Thyroid gland (tissue), 4 donors: ENCODE measurements around the gene LRRC2.

Experiments used
- POLR2A ChIP-seq, 2 donors: fragments of 450-650 bp; IDR thresholded peaks; one replicate each; pipeline ENCODE4 v1.6.1; 2017; ENCODE audit warnings: antibody characterized with exemption in 2 of 2, mild to moderate bottlenecking in 2 of 2, moderate library complexity in 1 of 2
- TF ChIP-seq, protein P1 (sequence below), 6 experiments: fragments of 200-600 bp in 3 of 6; fragments of 450-650 bp in 3 of 6; sonication (generic) in 3 of 6; IDR thresholded peaks; one replicate each; pipeline ENCODE4 v1.5.1; 2016 to 2019; ENCODE audit warnings: antibody characterized with exemption in 6 of 6, mild to moderate bottlenecking in 2 of 6, inconsistent platforms in 1 of 6, moderate library complexity in 1 of 6

DNA sequence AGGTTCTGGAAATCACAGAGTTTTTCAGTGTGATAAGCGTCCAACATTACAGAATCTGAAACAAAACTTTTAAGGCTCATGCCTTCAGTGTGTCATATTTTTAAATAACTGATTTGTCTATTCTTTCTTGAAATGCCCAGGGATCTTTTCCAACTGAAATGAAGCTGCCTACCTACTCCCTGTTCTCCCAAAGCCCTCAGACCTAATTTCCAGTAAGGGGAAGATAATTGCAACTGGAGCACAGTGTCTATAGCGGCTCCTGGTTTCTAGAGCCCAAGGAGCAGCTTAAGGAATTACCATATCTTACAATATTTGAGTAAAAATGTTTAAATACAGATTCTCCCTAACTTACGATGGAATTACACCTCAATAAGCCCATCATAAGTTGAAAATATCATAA, 33.0 kb downstream of the LRRC2 start:
- TF ChIP-seq, protein P1, sequence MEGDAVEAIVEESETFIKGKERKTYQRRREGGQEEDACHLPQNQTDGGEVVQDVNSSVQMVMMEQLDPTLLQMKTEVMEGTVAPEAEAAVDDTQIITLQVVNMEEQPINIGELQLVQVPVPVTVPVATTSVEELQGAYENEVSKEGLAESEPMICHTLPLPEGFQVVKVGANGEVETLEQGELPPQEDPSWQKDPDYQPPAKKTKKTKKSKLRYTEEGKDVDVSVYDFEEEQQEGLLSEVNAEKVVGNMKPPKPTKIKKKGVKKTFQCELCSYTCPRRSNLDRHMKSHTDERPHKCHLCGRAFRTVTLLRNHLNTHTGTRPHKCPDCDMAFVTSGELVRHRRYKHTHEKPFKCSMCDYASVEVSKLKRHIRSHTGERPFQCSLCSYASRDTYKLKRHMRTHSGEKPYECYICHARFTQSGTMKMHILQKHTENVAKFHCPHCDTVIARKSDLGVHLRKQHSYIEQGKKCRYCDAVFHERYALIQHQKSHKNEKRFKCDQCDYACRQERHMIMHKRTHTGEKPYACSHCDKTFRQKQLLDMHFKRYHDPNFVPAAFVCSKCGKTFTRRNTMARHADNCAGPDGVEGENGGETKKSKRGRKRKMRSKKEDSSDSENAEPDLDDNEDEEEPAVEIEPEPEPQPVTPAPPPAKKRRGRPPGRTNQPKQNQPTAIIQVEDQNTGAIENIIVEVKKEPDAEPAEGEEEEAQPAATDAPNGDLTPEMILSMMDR (IDR thresholded peaks at IDR 0.05), result no peak
- TF ChIP-seq POLR2A (IDR thresholded peaks at IDR 0.05), result no peak
